H1 (cell line): ENCODE measurements around the gene CGB7. TPM values are rescaled to one million over a fixed set of nuclear protein-coding genes. Genes with fewer than 3 reads are reported as not detected.
"Not testable (repeated sequence)": the region's sequence is repeated elsewhere in the genome, so short reads cannot be mapped to it uniquely, and the experiment has no call there.

ENCODE experiments used
- CTCF ChIA-PET: fragments of 300-600 bp; sonication (Branson Sonifier 250); formaldehyde crosslinking; loops from one replicate; lab custom pipeline; 2021; ENCODE audit not compliant: partially characterized antibody; lab: Charles Lee
- POLR2A ChIA-PET: fragments of 300-600 bp; sonication (Branson Sonifier 250); formaldehyde crosslinking; loops from one replicate; lab custom pipeline; 2021; ENCODE audit warnings: inconsistent platforms; ENCODE audit not compliant: partially characterized antibody; lab: Charles Lee
- DNase-seq, 2 experiments: peaks; one replicate each; pipeline versions ENCODE4 v3.0.0 to v3.0.0-alpha.2; 2010 to 2022; ENCODE audit warnings: low spot score in 2 of 2, low read depth in 1 of 2, mixed read lengths in 1 of 2
- FAIRE-seq: peaks from 2 replicates; lab custom pipeline; 2011; peaks lifted over from hg19 to GRCh38; lab: Jason Lieb, UNC
- H2AFZ ChIP-seq: 2 replicates; pipeline ENCODE4 v1.8.1; 2012; ENCODE audit warnings: low read length, inconsistent platforms
- H2AK5ac ChIP-seq: 2 replicates; pipeline ENCODE4 v1.6.1; 2013; ENCODE audit warnings: low read depth, low read length
- H2BK120ac ChIP-seq: replicated peaks from 2 replicates; pipeline ENCODE3; 2013; ENCODE audit warnings: low read depth, low read length, inconsistent platforms
- H2BK12ac ChIP-seq: 2 replicates; pipeline ENCODE4 v1.6.1; 2013; ENCODE audit warnings: low read depth, low read length
- H2BK15ac ChIP-seq: 2 replicates; pipeline ENCODE4 v1.6.1; 2013; ENCODE audit warnings: low read length
- H2BK20ac ChIP-seq: 2 replicates; pipeline ENCODE4 v1.6.1; 2013; ENCODE audit warnings: low read length
- H2BK5ac ChIP-seq: 2 replicates; pipeline ENCODE4 v1.6.1; 2013; ENCODE audit warnings: low read depth, low read length
- H3K14ac ChIP-seq: 2 replicates; pipeline ENCODE4 v1.6.1; 2013; ENCODE audit warnings: inconsistent platforms; ENCODE audit not compliant: insufficient read length
- H3K18ac ChIP-seq: 2 replicates; pipeline ENCODE4 v1.6.1; 2013; ENCODE audit warnings: low read length; ENCODE audit errors: extremely low read depth
- H3K23ac ChIP-seq: 2 replicates; pipeline ENCODE4 v1.6.1; 2013; ENCODE audit warnings: inconsistent platforms; ENCODE audit not compliant: insufficient read length
- H3K23me2 ChIP-seq: 2 replicates; pipeline ENCODE4 v1.6.1; 2013; ENCODE audit warnings: low read depth, low read length
- H3K27ac ChIP-seq: 2 replicates; pipeline ENCODE4 v1.6.1; 2011; ENCODE audit warnings: low read depth, low read length, inconsistent platforms
- H3K27me3 ChIP-seq, 4 experiments: replicated peaks in 1 of 4; 1 replicate in 1 of 4; 2 replicates in 3 of 4; pipeline versions ENCODE4 v1.6.1 to v1.8.1; 2011 to 2013; ENCODE audit warnings: low read length in 3 of 4, mild to moderate bottlenecking in 3 of 4, inconsistent platforms in 2 of 4, mixed read lengths in 2 of 4, moderate library complexity in 1 of 4; ENCODE audit not compliant: control insufficient read depth in 3 of 4, insufficient read depth in 3 of 4; ENCODE audit errors: extremely low read depth in 1 of 4
- H3K36me3 ChIP-seq, 4 experiments: 2 replicates each; pipeline versions ENCODE4 v1.6.1 to v1.8.1; 2011 to 2013; ENCODE audit warnings: mild to moderate bottlenecking in 4 of 4, low read length in 3 of 4, moderate library complexity in 2 of 4, control low read depth in 1 of 4, inconsistent platforms in 1 of 4; ENCODE audit not compliant: insufficient read depth in 4 of 4, control insufficient read depth in 2 of 4
- H3K4ac ChIP-seq: replicated peaks from 2 replicates; pipeline ENCODE3; 2013; ENCODE audit warnings: low read length, low read depth, mixed read lengths, inconsistent platforms; ENCODE audit not compliant: insufficient read length
- H3K4me1 ChIP-seq, 4 experiments: replicated peaks in 1 of 4; 1 replicate in 1 of 4; 2 replicates in 3 of 4; pipeline versions ENCODE4 v1.6.1 to v1.8.1; 2011 to 2013; ENCODE audit warnings: low read length in 3 of 4, inconsistent platforms in 2 of 4, mixed read lengths in 1 of 4; ENCODE audit not compliant: insufficient read depth in 4 of 4, control insufficient read depth in 3 of 4
- H3K4me2 ChIP-seq, 2 experiments: 2 replicates each; pipeline versions ENCODE4 v1.6.1 to v1.8.1; 2011 to 2013; ENCODE audit warnings: low read depth in 2 of 2, low read length in 2 of 2, control low read depth in 1 of 2, inconsistent platforms in 1 of 2, mild to moderate bottlenecking in 1 of 2; ENCODE audit not compliant: insufficient read depth in 1 of 2
- H3K4me3 ChIP-seq, 4 experiments: fragments of 200-600, 300-600 bp in 1 of 4; sonication (generic), shearing (Covaris generic), sonication (Bioruptor Twin) in 1 of 4; 2 replicates each; pipeline versions ENCODE4 v1.5.1 to v1.8.1; 2011 to 2016; ENCODE audit warnings: low read length in 4 of 4, low read depth in 3 of 4, control low read depth in 2 of 4, inconsistent platforms in 2 of 4, mild to moderate bottlenecking in 2 of 4, mixed read lengths in 1 of 4, moderate library complexity in 1 of 4; ENCODE audit not compliant: insufficient read depth in 2 of 4; ENCODE audit errors: extremely low read depth in 1 of 4
- H3K56ac ChIP-seq: replicated peaks from 2 replicates; pipeline ENCODE3; 2013; ENCODE audit warnings: low read depth, mild to moderate bottlenecking, mixed read lengths, low read length, inconsistent platforms; ENCODE audit not compliant: insufficient read length
- H3K79me1 ChIP-seq: 2 replicates; pipeline ENCODE4 v1.6.1; 2013; ENCODE audit warnings: low read depth, low read length, control low read depth
- H3K79me2 ChIP-seq, 2 experiments: 2 replicates each; pipeline versions ENCODE4 v1.6.1 to v1.8.1; 2012 to 2013; ENCODE audit warnings: low read length in 2 of 2, mild to moderate bottlenecking in 2 of 2, inconsistent platforms in 1 of 2; ENCODE audit not compliant: insufficient read depth in 2 of 2, control insufficient read depth in 1 of 2
- H3K9ac ChIP-seq, 4 experiments: replicated peaks in 1 of 4; 1 replicate in 1 of 4; 2 replicates in 3 of 4; pipeline versions ENCODE4 v1.6.1 to v1.8.1; 2011 to 2013; ENCODE audit warnings: low read depth in 3 of 4, low read length in 3 of 4, control low read depth in 2 of 4, mild to moderate bottlenecking in 2 of 4, moderate library complexity in 2 of 4, inconsistent platforms in 1 of 4; ENCODE audit errors: extremely low read depth in 1 of 4
- H3K9me3 ChIP-seq, 2 experiments: 2 replicates each; pipeline versions ENCODE4 v1.6.1 to v1.8.1; 2012 to 2013; ENCODE audit warnings: mild to moderate bottlenecking in 2 of 2, moderate library complexity in 2 of 2, control low read depth in 1 of 2, inconsistent platforms in 1 of 2, low read depth in 1 of 2, low read length in 1 of 2, mixed read lengths in 1 of 2; ENCODE audit not compliant: insufficient read depth in 2 of 2
- H4K20me1 ChIP-seq, 2 experiments: replicated peaks in 1 of 2; 2 replicates each; pipeline versions ENCODE3 to v1.8.1; 2011 to 2013; ENCODE audit warnings: inconsistent platforms in 2 of 2, low read length in 2 of 2, mild to moderate bottlenecking in 1 of 2; ENCODE audit not compliant: insufficient read depth in 2 of 2, control insufficient read depth in 1 of 2
- H4K5ac ChIP-seq: 2 replicates; pipeline ENCODE4 v1.6.1; 2013; ENCODE audit warnings: low read length, low read depth, mixed read lengths, inconsistent platforms; ENCODE audit not compliant: insufficient read length
- H4K8ac ChIP-seq: 2 replicates; pipeline ENCODE4 v1.8.0; 2013; ENCODE audit warnings: mild to moderate bottlenecking, moderate library complexity, low read length, inconsistent platforms; ENCODE audit not compliant: insufficient read depth; ENCODE audit errors: extremely low read depth
- H4K91ac ChIP-seq: replicated peaks from 2 replicates; pipeline ENCODE3; 2013; ENCODE audit warnings: low read length, mixed read lengths, inconsistent platforms; ENCODE audit not compliant: insufficient read length
- WGBS, 2 experiments: shearing (Covaris generic) in 1 of 2; methylation state at CpG; one replicate each; pipeline versions ENCODE4 v1.1.6 to v1.1.7; 2013 to 2015; ENCODE audit warnings: low lambda C conversion rate in 2 of 2, mixed read lengths in 2 of 2, inconsistent platforms in 1 of 2, low coverage in 1 of 2, missing lambda C conversion rate in 1 of 2; ENCODE audit not compliant: insufficient replicate concordance in 2 of 2, insufficient coverage in 1 of 2, insufficient read length in 1 of 2; ENCODE audit errors: extremely low coverage in 1 of 2, missing lambda C conversion rate in 1 of 2; 5-methylcytosine and 5-hydroxymethylcytosine counted together
- polyA plus RNA-seq, 7 experiments: library from polyadenylated mRNA; depleted of rRNA in 3 of 7; stranded (reverse) in 5 of 7; unstranded in 2 of 7; fragments of >200 nt in 5 of 7; fragments of 200-250 nt in 2 of 7; gene quantifications; 1 replicate in 5 of 7; 2 replicates in 1 of 7; 4 replicates in 1 of 7; pipeline versions ENCODE4 v1.2.1 to v1.2.3, GENCODE V29; 2011 to 2013; ENCODE audit warnings: missing spikeins in 2 of 7, mixed read lengths in 2 of 7
- total RNA-seq: library from RNA; stranded (reverse); fragmentation: NEBNext Ultra II Directional; extraction: Animal tissue kit (Norgen Biotek cat#: 25700); gene quantifications from 2 replicates; pipeline ENCODE4 v1.2.1, GENCODE V29; 2021

CGB7 gene
- total and polyA plus RNA-seq, 2 of the 8 experiments (the other 6 are each of a cell fraction or from before 2014, with no cell fraction given): 1.2 to 2.2 TPM

DNA sequence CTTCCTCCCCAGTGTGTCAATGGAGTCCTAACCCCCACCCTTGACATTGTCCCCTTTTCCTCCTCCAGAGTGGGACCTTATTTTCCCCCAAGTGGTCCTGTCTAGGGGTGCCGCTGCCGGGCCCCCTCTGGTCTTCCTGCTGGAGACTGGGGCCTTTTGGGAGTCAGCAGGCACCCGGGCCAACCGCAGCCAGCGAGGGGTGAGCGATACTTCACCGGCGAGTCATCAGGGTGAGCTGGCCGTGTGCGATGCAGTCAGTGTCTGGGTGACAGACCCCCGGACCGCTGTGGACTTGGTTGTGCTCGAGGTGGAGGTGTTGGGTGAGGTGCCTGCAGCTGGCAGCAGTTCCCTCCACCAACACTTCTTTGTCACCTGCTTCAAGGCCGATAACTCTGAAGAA lies 27.8 kb downstream of the CGB7 start:
- WGBS, 2 experiments: 86% methylated on average over 14 of the region's 14 CpGs; no CpG with 5 or more reads in 1 of the 2 experiments

DNA sequence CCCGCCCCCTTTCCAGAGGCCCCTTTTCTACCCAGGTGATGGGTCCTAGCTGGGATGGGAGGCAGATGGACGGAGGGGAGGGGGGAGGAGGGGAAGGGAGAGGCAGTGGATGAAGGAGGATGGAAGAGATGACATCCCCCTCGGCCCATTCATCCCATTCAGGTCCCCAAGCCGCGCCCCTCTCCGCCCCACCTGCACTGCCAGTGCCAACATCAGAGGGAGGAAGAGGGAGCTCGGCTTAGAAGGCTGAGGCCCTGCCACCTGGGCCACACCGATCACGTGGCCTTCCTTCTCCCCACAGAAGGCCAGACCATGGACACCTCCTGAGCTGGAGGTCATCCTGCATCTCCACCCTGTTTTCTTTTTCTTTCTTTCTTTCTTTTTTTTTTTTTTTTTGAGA lies 28.9 kb downstream of the CGB7 start:
- POLR2A ChIA-PET: interaction anchor here (0.6 kb wide), 1 partner anchor 31 kb away, joined by 3 read pairs; no protein-coding TSS in a partner anchor
- WGBS, 2 experiments: 92% methylated on average over 2 of the region's 9 CpGs; no CpG with 5 or more reads in 1 of the 2 experiments
- not testable (repeated sequence) for H2BK15ac ChIP-seq

More for the DNA sequence above, 27.8 kb downstream of the CGB7 start:
- H4K8ac ChIP-seq, FAIRE-seq, H3K9me3 ChIP-seq, H3K56ac ChIP-seq, H2BK20ac ChIP-seq, H3K23me2 ChIP-seq, H3K9ac ChIP-seq, DNase-seq, H2BK12ac ChIP-seq, H3K4me1 ChIP-seq, H3K23ac ChIP-seq, H3K4me3 ChIP-seq, H3K79me1 ChIP-seq, H2BK5ac ChIP-seq, H3K27ac ChIP-seq, H3K27me3 ChIP-seq, H4K5ac ChIP-seq, H2AK5ac ChIP-seq, H2BK120ac ChIP-seq, H3K4ac ChIP-seq, H3K4me2 ChIP-seq, H3K79me2 ChIP-seq, H3K18ac ChIP-seq, H4K91ac ChIP-seq, H3K36me3 ChIP-seq, H2AFZ ChIP-seq, H2BK15ac ChIP-seq, H4K20me1 ChIP-seq, H3K14ac ChIP-seq, POLR2A ChIA-PET: not testable (repeated sequence)
- CTCF ChIA-PET: interaction anchor here (1.4 to 2.5 kb wide), 2 partner anchors 10 to 31 kb away, joined by 3 to 9 read pairs; a partner anchor contains a TSS

More for the DNA sequence above, 28.9 kb downstream of the CGB7 start:
- not testable (repeated sequence) for H3K36me3 ChIP-seq, H3K23ac ChIP-seq, H3K27ac ChIP-seq, H3K79me2 ChIP-seq, H4K5ac ChIP-seq, DNase-seq, H3K23me2 ChIP-seq, H3K4ac ChIP-seq, H2AK5ac ChIP-seq, H3K27me3 ChIP-seq, H3K14ac ChIP-seq, H2BK20ac ChIP-seq, H2BK5ac ChIP-seq, H3K9ac ChIP-seq, H3K9me3 ChIP-seq, FAIRE-seq, H2BK12ac ChIP-seq, H2AFZ ChIP-seq, H4K8ac ChIP-seq, H4K20me1 ChIP-seq, H3K18ac ChIP-seq, H3K79me1 ChIP-seq, H3K4me1 ChIP-seq, H3K56ac ChIP-seq, H3K4me2 ChIP-seq, H3K4me3 ChIP-seq, H2BK120ac ChIP-seq, H4K91ac ChIP-seq
- CTCF ChIA-PET: interaction anchor here (1.4 to 1.5 kb wide), 2 partner anchors 29 to 32 kb away, joined by 3 to 8 read pairs; no protein-coding TSS in a partner anchor
